LNCaP clone FGC (cell line): ENCODE results near the gene HOXD8.

Source experiments
- DNase-seq: peaks from one replicate; pipeline ENCODE4 v3.0.0-alpha.2; 2011; ENCODE audit warnings: low read depth
- H3K4me3 ChIP-seq: 2 replicates; pipeline ENCODE4 v1.5.1; 2011; ENCODE audit warnings: mild to moderate bottlenecking, low read depth, low read length, control low read depth
- TF ChIP-seq, protein P1 (sequence below): IDR thresholded peaks from 2 replicates; pipeline ENCODE4 v1.5.1; 2012; ENCODE audit warnings: mild to moderate bottlenecking; ENCODE audit not compliant: control insufficient read depth, insufficient read depth; ENCODE audit errors: extremely low read depth

The HOXD8 gene

DNA sequence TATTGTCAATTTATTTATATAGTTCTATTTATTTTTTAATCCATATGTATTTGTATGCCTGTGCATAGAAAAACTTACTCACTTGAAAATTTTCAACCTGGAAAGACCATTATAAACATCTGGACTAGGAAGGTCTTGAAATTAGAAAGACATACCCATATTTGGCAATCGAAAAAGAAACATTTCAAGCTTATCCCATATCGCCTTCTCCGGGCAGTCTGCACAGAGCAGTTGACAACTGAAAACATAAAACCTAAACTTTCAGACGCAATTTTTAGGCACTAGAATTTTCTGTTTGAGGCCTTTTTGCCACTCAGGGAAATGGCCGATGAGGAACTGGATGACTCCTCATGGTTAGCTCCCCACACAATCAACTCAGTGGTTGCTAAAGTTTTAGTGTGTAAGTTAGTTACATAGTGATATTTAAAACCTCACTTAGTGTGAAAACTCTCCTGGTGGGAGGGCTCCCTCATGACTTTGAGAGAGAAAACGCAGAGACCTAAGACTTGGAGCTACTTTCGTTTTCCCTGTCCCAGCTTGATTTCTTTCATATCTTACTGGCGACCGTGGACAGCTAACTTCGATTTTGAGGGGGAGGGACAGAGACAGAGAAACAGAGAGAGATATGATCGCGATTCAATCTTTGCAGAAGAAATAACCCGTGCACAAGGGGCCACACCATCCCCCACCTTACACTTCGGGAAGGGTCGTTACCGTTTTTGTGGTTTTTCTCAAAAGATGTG lies 33.1 kb upstream of the HOXD8 start:
- no peak for DNase-seq
- TF ChIP-seq, protein P1, sequence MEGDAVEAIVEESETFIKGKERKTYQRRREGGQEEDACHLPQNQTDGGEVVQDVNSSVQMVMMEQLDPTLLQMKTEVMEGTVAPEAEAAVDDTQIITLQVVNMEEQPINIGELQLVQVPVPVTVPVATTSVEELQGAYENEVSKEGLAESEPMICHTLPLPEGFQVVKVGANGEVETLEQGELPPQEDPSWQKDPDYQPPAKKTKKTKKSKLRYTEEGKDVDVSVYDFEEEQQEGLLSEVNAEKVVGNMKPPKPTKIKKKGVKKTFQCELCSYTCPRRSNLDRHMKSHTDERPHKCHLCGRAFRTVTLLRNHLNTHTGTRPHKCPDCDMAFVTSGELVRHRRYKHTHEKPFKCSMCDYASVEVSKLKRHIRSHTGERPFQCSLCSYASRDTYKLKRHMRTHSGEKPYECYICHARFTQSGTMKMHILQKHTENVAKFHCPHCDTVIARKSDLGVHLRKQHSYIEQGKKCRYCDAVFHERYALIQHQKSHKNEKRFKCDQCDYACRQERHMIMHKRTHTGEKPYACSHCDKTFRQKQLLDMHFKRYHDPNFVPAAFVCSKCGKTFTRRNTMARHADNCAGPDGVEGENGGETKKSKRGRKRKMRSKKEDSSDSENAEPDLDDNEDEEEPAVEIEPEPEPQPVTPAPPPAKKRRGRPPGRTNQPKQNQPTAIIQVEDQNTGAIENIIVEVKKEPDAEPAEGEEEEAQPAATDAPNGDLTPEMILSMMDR = no peak
- no peak overlapping the region for H3K4me3 ChIP-seq

DNA sequence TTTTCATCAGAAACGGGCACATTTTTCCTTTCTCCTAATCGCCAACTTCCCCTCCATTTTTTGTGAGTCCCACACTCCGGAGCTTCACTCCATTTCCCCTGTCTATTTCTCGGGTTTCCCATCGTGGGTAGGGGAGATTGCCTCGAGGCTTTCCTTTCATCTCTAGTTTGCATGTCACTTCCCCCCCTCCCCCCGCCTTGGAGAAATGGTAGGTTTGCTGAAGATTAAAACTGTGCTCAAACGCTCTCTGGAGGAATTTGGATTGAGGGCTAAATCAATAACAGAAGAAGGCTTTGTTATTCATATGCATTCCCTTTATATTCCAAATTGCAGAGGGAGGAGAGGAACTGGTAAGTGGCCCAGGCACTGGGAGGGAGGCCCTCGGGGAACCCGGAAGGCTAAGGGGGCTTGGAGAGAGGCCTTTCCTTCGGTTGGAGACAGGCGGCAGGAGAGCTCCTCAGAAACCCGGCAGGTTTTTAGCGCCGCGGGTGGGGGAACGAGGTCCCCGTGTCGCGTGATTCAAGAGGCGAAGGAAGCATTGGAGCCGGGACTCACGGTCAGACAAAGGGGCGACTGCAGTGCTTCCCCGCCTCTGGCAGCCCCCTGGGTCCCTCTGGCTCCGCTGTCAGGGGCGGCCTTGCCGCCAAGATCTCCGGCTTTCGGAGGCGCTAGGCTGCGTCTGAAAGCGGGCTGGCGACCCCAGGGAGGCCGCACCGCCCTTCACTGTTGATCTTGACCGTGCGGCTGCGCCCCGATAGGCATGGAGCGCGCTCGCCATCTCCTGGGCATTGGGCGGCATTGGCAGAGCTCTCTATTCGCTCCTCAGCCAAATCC lies 32.3 kb upstream of the HOXD8 start:
- TF ChIP-seq, protein P1 = peak; percentile 88
- no peak for DNase-seq
- H3K4me3 ChIP-seq = peak overlapping the region; percentile 37

DNA sequence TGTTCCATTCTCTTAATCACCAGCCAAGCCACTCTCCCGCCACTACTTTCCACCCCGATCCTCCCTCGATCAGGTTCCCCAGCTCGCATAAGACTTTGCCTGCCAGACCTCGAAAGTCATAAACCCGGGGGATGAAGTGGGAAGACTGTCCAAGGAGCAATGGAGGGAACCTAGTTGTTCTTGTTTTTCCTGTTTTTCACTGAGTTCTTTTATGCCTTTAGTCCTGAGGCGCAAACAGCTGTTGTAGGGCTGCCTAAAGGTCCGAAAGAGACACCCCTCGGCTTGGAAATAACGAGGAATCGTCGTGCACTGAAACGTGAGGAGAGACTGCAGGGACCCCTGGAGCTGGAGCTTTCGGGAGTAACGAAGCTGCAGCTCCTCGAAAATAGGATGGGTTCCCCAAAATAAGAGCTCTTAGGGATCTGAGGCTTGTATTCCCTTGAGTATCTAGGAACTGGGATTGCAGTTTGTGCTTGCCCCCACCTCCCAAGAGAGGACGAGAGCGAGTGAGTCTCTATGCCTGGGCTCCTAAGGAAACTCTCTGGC lies 31.6 kb upstream of the HOXD8 start:
- H3K4me3 ChIP-seq = peak overlapping the region; percentile 37
- TF ChIP-seq, protein P1 = no peak
- no peak for DNase-seq

DNA sequence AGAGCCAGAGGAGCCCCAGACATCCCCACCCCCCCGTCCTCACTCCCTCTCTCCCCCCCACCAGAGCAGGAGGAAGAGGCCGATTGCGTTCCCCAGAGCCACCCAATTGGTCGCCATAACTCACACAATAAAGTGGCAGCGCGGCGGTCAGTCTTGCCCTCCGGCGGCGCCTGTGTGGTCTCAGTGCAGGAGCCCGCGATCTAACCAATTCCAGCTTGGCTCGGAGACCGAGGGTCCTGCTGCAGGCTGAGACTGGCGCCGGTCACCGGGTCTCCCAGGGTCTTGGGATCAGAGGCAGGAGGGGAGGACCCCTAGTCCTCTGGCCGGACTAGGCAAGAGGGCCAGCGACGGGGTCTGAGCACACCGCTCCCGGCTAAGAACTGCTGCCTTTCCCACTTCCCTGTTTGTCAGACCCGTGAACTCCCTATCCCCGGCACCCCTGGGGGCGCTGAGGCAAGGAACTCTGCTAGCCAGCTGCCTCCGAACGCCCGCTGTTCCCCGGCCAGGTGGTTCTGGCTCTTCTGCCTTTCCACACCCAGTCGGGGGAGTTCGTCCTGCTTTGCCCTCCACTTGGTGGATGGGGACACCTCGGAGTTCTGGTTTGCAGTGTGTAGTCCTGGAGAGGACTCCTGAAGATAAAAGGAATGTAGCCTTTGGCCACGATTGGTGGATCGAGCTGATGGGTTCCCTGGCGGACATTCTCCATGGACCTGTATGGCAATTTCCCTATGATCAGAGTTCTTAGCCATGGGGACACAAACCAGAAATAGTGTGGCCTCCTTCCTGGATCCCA lies 30.9 kb upstream of the HOXD8 start:
- no peak for DNase-seq
- TF ChIP-seq, protein P1 = no peak
- no peak overlapping the region for H3K4me3 ChIP-seq

DNA sequence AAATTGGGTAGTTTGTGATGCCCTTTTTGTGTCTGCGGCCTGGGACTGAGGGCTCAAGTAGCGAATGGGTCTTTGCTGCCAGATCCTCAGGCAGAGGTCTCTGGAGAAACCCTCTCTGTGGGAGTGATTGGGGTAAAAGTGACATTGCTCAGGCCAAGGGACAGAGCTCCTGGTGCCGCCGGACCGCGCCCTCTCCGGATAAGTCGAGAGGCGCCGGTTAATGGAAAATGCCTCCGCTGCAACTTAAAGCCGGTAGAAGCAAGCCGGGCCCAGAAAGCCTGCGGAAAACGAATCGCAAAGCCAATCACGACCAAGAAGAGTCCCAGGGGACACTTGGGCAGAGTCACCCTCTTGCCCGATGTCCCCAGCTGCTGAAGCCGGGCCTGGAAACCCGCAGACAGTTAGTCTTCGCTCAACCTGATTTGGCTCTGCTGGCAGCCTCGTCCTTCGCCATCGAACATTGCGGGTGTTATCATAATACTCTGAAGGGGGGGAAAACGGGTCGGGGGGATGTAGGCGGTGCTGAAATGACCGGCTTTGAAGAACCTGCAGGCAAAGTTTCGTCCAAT lies 30.3 kb upstream of the HOXD8 start:
- DNase-seq = no peak
- TF ChIP-seq, protein P1 = no peak
- no peak overlapping the region for H3K4me3 ChIP-seq
